AG09319 (cell line): ENCODE results near the gene KCNIP4.

ENCODE experiments used
- DNase-seq: peaks from one replicate; pipeline ENCODE4 v3.0.0-alpha.2; 2010; ENCODE audit warnings: low read depth; ENCODE audit errors: extremely low read depth
- CTCF ChIP-seq: IDR thresholded peaks from 2 replicates; pipeline ENCODE4 v1.5.1; 2011; ENCODE audit warnings: low read depth, mild to moderate bottlenecking, inconsistent platforms, low read length, moderate library complexity

KCNIP4 gene

DNA sequence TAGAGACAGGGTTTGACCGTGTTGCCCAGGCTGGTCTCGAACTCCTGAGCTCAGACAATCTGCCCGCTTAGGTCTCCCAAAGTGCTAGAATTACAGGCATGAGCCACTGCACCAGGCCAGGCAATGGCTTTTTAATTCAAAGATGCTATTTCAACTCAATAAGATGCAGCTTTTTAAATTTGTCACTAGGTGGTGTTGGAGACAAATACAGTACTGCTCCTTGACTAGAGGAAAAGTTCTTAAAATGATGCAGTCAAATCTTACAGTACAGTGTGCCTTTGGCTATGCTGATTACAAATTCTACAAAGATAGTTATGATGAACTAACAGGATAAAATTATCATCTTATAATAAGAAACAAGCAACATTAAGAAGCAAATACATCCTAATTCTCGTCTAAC, 441.1 kb downstream of the KCNIP4 start:
- no peak for DNase-seq
- TF ChIP-seq CTCF = no peak; the same call in none of the 2 replicates

- no peak for DNase-seq
Observed at GRCh38 chr4:21490682-21491081, 457.9 kb downstream of the KCNIP4 start.

DNA sequence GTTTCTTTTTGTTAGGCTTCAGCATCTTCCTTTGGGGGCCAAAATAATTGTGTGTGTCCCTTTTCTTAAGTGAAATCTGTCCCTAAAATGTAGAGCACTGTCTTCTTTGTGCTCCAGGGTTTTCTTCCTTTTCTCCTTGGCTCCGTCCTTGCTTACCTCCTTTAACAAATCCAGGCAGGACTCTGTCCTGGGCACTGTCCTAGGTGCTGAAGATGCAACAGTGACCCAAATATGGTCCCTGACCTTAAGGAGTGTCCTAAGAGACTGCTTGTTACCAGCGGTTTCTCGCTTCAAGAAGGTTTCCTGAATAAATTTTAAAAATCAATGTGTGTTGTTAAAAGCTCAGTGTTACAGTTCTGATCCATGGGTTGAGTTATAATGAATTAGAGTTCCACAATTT, 471.8 kb downstream of the KCNIP4 start:
- no peak for TF ChIP-seq CTCF
- no peak for DNase-seq

More at GRCh38 chr4:21490682-21491081, 457.9 kb downstream of the KCNIP4 start:
- no peak for TF ChIP-seq CTCF

- no peak for DNase-seq
- TF ChIP-seq CTCF = no peak
Observed at GRCh38 chr4:21474195-21474594, 474.4 kb downstream of the KCNIP4 start.

GRCh38 chr4:21470535-21470934, 478.0 kb downstream of the KCNIP4 start:
- no peak for TF ChIP-seq CTCF
- DNase-seq = peak; percentile 28

GRCh38 chr4:21469438-21470300, 478.9 kb downstream of the KCNIP4 start:
- TF ChIP-seq CTCF = peak; percentile 55
- no peak for DNase-seq

GRCh38 chr4:21467551-21467950, 481.0 kb downstream of the KCNIP4 start:
- TF ChIP-seq CTCF = no peak
- DNase-seq = no peak
